Retinal pigment epithelial cell (primary cell): ENCODE data around the gene PITRM1.

Experiments used
- DNase-seq: peaks from one replicate; pipeline ENCODE4 v3.0.0-alpha.2; 2010; ENCODE audit warnings: low read depth
- H3K4me3 ChIP-seq: 2 replicates; pipeline ENCODE4 v1.5.1; 2011; ENCODE audit warnings: mild to moderate bottlenecking, low read length, control low read depth, moderate library complexity
- CTCF ChIP-seq: conservative IDR thresholded peaks from 2 replicates; pipeline ENCODE4 v1.5.1; 2011; ENCODE audit warnings: low read depth, low read length, control low read depth, inconsistent platforms

Gene PITRM1

GRCh38 chr10:3203972-3204371 is 31.4 kb upstream of the PITRM1 start:
- no peak for TF ChIP-seq CTCF
- no peak overlapping the region for H3K4me3 ChIP-seq

GRCh38 chr10:3203016-3203811 is 30.6 kb upstream of the PITRM1 start:
- H3K4me3 ChIP-seq: no peak overlapping the region
- TF ChIP-seq CTCF: no peak
- no peak for DNase-seq

More at GRCh38 chr10:3203972-3204371, 31.4 kb upstream of the PITRM1 start:
- DNase-seq: no peak

GRCh38 chr10:3201796-3202195 is 29.2 kb upstream of the PITRM1 start:
- TF ChIP-seq CTCF: no peak
- DNase-seq: no peak
- no peak overlapping the region for H3K4me3 ChIP-seq

GRCh38 chr10:3199488-3199887 is 26.9 kb upstream of the PITRM1 start:
- no peak for TF ChIP-seq CTCF
- H3K4me3 ChIP-seq: no peak overlapping the region
- DNase-seq: no peak

GRCh38 chr10:3198900-3199299 is 26.3 kb upstream of the PITRM1 start:
- H3K4me3 ChIP-seq: no peak overlapping the region
- TF ChIP-seq CTCF: no peak
- DNase-seq: no peak

GRCh38 chr10:3197348-3198003 is 24.9 kb upstream of the PITRM1 start:
- H3K4me3 ChIP-seq: peak overlapping the region; percentile 44
- peak; percentile 93 for TF ChIP-seq CTCF
- DNase-seq: peak; percentile 59

GRCh38 chr10:3196958-3197347 is 24.4 kb upstream of the PITRM1 start:
- TF ChIP-seq CTCF: no peak
- no peak for DNase-seq
- H3K4me3 ChIP-seq: no peak overlapping the region
